A172 (cell line): ENCODE results near the gene CHCHD1. TPM values are rescaled to one million over a fixed set of nuclear protein-coding genes. Genes with fewer than 3 reads are reported as not detected.
"Not testable (repeated sequence)": the region's sequence is repeated elsewhere in the genome, so short reads cannot be mapped to it uniquely, and the experiment has no call there.

Experiments used
- DNase-seq: peaks from one replicate; pipeline ENCODE4 v3.0.0-alpha.2; 2015; ENCODE audit warnings: low spot score
- total RNA-seq: library from RNA; depleted of rRNA; stranded (reverse); fragments of >200 nt; shearing (Covaris generic); gene quantifications from 2 replicates; pipeline ENCODE4 v1.2.3, GENCODE V29; 2014

Gene CHCHD1
- total RNA-seq, 1 experiment from 2014 or later = 90.0 TPM

DNA sequence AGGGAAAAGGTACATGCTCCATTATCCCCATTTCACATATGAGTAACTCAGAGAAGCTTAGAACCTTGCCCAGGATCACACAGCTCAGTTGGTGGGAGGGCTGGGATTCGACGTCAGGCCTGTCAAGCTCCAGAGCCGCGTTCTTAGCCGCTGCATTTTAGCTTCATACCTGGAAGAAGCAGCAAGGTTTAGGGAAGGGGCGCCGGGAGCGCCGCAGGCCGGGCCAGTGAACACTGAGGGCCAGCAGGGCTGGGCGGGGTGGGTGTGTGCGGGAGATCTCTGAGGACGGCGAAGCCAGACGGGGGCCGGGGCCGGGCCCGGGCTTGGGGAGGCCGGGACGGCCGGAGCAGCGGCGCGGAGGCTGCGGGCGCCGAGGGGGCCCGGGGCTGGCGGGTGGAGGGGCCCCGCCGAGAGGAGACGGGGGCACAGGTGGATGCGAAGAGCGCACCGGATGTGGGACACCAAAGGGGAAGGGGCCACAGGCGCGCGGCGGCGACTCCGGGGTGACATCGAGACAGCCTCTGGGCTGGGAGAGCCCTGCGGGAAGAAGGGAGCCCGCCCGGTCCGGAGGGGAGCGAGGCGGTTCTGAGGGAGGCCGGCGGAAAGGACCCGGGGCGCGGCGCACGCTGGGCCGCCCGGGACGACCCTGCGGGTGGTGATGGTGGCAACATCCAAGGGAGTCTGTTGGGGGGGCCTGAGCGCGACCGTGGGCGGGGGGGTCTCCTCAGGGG, 29.1 kb downstream of the CHCHD1 start:
- DNase-seq = no peak

DNA sequence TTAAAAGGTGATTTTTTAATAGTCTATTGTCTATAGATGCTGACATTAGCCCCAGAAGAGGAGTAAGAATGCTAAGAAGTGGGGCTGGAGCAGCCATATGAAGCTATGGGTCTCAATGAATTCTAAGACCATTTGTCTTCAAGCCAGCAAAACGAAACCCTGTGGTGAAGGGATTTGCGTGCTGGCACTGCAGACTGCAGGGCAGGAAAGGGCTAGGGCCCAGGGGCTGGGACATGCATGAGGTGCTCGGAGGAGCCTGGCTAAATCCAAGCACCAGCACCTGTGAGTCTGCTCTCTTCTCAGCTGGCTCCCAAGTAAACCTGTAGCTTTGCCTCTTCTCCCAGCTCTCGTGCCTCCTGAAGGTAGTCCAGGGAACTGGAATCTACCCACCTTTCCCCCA, 30.8 kb downstream of the CHCHD1 start:
- DNase-seq = no peak

DNA sequence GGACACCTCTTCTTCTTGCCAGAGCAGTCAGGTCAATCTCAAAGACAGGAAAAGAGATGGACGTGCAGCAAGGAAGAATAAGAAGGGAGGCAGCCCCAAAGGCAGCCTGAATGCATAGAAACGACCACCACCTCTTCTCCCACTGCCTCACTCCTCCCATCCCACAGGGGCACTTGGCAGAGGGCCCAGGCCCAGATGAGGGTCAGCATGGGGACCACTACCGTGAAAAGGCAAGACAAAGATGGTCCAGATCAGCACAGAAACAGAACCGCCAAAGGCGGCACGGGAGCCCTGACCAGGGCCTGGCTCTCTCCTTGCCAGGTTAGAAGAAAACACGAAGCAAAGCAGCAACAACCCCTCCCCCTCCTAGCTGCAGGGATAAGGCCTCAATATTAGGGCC, 31.5 kb downstream of the CHCHD1 start:
- no peak for DNase-seq

DNA sequence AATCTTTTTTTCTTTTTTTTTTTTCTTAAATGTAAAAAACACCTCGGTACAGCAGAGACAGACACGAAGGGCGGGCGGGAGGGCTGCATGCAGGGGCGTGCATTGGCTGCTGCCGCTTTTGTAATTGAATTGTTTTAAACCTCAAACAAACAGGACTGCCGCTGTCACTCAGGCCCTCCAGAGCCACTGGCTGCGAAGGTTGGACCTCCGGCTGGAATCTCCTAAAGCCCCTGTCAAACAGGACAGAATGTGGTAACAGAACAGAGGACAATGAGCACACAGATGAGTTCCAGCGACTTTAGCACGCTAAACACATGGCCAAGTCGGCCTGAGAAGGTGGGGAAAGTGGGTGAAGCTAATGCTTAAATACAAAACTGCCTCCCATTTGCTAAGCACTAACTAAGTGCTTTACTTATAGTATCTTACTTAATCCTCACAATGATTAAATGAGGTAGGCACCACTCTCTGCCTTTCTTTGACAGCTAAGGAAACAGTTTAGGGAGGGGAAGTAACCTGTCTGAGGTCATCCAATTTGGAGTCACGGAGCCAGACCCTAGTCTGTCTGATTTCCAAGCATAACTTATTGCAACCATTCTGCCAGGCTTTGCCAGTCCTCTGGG, 32.5 kb downstream of the CHCHD1 start:
- no peak for DNase-seq

DNA sequence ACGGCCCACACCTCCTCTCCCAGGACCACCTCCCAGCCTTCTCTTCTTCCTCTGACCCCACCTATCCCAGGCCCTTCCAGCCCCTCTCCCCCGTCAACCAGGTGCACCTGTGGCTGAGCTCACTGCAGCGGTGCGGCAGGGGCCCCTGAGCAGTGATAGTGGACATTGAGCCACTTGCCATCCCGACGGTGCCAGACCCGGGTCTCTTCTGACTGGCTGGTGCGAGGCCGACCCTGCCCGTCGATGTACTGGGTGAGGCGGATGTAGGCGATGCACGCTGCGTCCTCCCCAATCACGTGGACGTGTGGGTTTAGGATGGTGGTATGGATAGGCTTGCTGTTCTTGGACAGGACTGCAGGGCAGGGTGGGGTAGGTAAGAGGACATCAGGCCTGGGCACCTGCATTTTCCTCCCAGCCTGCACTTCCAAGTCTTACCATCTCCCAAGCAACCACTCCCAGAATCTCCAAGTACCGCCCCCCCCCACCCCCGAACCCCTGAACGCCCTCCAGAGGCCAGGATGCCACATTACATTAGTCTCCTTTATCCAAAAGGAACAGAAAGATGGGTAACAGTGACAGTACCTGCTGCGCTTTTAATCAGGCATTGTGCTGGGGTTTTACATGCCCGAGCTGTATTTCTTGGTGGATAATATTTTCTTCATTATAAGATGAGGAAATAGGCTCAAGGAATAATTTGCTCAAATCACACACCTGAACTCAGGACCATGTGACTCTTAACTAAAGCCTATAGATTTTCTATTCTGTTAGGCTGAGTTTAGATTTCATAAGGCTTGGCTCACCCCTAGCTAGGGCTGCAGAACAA, 33.3 kb downstream of the CHCHD1 start:
- DNase-seq = no peak

DNA sequence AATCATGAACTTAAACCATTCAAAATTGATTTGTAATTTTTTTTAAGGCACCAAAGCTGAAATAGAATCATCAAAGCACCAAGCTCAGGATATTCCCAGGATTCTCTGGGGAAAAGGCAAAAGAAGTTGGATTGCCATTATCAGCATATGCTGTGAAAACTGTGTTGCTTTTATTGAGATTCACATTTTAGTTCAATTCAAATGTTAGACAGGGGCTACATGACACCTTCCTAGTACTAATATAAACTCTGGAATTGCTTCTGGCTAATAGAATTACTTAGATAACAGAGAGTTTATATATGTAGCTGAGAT, 33.8 kb downstream of the CHCHD1 start:
- DNase-seq = no peak

DNA sequence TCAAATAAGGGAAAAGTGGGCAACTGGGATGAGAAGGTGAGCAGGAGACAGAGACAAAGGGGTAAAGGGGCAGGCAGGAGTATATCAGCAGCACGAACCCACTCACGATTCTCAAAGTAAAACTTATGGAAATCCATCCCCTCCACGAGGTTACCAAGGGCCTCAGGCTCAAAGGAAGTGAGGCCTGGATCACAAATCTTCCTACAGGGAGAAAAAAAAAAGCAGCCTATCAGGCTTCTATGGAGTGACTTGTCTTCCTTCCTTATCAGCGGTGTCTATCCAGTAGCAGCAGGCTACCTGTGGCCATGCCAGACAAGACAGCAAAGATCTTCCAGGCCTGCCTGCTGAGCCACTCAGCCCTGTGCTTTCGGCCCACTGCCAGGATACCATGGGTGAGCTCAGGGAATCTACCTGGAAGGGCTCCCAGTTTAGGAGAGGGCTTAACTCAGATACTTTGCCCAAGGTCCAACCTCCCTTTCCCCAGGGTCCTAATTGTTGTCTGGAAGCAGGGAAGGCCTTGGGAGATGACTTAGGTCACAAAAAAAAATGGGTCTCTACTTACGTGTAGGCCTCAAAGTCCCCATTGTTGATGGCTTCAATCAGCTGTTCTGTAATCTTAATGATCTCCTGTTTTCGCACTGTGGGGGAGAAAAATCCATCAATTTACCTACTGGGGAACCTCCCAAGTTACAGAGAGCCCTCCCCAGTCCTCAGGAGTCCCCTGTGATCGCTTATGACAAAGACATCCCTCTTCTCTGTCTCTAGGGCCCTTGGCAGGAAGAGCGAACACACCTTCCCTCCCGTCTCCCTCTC, 35.3 kb downstream of the CHCHD1 start:
- DNase-seq = peak; percentile 46

DNA sequence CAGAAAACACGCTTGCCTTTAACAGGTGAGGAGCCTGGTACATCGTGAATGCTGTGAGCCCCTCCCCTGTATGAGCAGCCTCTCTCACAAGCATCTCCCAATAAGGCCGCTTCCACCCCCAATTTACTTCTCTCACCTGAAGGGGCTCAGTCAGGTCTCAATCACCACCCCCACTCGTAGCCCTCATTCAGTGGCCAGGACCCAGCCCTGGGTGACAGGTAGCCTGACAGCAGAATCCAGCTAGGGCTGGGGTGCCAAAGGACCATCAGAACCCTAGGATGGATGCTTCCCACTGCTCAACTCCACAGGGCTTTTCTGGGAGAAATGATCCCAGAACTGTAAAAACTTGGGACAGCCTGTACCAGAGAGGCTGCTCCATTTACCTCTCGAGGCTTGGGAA, 36.0 kb downstream of the CHCHD1 start:
- DNase-seq = no peak

DNA sequence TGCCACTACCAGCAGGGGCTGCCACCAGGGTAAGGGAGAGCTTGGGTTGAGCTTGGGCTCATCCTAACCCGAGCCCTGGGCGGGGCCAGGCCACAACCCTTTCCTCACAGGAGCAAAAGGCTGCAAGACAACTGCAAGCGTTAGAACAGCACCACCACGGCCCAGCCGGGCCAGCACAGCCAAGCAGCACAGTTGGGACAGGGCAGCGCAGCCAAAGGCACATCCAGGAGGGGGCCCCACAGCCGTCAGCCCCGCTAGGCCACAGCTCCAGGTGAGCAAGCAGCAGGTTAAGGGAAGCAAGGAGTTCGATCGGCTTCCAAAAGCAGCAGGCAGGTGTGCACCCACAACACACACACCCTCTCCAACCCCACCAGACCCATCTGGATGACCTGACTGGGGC, 36.6 kb downstream of the CHCHD1 start:
- no peak for DNase-seq

DNA sequence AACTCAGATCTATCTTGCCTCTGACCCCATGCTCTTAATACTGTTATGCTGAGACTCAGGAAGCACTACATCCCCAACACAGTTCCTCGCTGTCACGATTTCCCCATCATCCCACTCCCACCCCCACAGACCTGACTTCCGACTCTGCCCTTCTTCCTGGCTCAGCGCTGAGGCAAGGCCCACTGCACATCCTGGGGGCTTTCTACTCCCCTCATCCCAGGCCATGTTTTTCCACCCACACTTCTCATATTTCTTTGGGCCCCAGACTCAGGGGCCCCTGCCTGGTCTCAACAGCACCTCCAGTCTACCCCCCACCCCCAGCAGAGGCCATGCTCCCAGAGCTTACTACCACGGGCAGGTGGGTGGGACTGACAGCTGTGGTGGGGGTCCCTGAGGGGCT, 37.2 kb downstream of the CHCHD1 start:
- no peak for DNase-seq

DNA sequence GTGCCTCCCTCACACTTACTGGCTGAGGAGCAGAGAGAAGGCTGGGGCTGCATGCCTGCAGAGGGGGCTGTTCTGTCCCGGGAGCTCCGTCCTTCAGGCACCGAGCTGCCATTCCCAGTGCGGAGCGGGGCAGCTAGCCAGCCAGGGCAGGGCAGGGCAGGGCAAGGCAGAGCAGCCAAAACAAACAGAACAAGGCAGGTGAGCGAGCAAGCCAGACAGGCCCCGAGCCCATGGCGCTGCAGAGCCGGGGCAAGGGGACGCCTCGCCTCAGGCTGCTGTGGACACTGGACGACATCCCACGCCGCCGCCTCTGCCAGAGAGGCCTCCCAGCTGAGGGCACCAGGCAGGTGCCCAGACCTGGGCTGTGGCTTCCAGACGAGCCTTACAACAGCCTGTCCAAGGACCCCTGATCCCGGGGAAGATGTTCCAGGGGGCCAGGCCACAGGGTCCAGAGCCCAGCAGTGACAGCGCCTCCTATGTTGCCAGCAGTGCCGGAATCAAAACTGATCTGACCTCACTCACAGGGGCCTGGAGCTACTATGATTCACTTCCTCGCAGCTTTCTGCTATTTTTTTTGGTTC, 37.8 kb downstream of the CHCHD1 start:
- no peak for DNase-seq

DNA sequence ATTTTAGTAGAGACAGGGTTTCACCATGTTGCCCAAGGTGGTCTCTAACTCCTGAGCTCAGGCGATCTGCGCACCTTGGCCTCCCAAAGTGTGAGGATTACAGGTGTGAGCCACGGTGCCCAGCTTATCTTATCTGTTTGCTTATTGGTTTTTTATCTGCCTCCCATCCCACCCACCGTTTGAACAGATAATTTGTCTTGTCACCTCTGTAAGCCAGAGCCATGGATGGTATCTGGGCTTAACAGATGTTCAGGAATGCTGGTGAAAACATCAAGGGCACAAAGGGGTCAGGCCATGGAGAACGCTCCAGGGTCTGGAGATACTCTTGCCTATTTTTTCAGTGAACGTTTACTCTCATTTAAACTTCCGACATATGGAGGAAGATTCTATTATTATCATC, 41.5 kb downstream of the CHCHD1 start:
- DNase-seq = no peak

DNA sequence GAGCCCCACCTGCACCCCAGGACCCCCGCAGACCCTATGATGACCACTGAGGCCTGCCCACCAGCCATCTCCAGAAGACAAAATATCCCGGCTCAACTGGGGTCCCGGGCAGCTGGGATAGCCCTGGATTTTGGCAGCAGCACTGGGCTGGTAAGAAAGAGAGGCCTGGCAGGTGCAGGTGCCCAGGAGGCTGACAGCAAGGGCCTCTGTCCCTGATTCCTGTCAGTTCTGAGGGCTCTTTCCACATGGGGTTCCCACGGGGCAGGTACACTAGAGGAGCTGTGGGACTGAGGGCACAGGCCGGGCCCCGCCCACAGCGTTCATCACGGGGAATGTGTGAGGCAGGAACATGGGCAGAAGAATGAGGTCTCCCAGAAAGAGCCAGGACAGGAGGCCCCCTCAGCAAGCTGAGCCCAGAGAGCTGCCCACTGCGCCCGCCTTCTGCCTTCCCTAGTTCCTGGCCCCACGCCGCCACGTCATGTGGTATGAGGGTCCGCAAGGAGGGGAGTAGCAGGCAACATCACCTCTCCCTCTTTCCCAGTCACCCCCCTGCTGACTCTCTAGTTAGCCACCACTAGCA, 42.4 kb downstream of the CHCHD1 start:
- no peak for DNase-seq

DNA sequence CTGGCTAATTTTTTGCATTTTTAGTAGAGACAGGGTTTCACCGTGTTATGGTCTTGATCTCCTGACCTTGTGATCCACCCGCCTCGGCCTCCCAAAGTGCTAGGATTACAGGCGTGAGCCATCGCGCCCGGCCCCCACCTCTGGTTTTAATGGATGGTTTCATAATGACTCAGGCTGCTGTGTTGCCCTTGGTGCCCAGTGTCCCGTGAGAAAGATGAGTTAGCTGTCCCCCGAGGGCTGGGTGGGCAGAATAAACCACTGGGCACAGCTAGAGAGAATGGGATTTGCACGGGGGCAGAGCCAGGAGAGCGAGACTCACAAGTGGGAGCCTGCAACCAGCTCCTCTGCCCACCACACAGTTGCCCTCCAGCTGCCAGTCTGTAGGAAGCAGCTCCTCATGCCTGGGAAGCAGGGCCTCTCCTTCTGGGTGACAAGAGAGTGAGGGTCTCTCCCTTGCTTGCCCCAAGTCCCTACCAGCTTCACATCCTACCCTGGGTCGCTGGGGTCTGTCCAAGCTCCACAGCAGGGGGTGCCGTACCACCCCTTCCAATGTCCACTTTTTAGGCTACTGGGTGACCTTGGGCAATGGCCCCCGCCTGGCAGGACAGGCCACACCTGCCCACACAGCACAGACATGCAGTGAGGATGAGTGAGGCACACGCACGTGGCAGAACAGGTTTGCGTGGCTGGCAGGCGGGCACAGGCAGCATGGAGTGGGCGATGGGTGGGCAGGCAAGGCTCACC, 45.7 kb downstream of the CHCHD1 start:
- peak; percentile 89 for DNase-seq

DNA sequence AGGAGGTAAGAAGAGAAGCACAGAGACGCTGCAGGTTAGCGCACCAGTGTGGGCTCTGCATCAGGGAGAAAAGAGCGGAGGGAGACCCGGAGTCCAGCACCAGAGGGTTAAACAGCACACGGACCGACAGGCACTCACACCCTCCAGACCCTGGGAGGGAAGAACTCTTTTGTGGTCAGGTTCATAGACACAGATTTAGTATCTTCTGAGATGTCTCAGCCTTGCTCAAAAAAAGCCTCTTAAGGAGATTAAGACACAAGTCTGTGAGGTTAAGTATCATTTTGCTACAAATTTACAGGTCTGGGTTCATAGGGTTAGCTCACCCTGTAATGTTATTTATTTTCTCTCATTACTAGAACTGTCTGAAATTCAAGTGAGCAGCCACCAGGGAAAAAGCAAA, 46.3 kb downstream of the CHCHD1 start:
- peak; percentile 31 for DNase-seq

DNA sequence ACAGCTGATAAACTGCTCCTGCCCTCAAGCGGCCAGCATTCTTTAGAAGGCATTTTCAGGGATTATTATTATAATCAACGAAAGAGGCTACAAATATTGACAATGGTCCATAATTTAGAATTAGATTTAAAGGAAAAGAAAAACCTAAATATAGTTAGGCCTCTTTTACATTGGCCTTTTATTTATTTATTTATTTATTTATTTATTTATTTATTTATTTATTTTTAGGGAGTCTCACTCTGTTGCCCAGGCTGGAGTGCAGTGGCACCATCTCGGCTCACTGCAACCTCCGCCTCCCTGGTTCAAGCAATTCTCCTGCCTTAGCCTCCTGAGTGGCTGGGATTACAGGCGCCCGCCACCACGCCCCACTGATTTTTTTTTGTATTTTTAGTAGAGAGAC, 47.2 kb downstream of the CHCHD1 start:
- not testable (repeated sequence) for DNase-seq
